GM18511 (cell line): ENCODE results near the gene HNRNPC.
"Not testable (repeated sequence)": the region's sequence is repeated elsewhere in the genome, so short reads cannot be mapped to it uniquely, and the experiment has no call there.

Experiments used
- ATAC-seq: cut with Tn5 transposase; IDR thresholded peaks from one replicate; pipeline ENCODE4 v1.9.1; 2021; ENCODE audit warnings: mild to moderate bottlenecking, moderate library complexity; ENCODE audit not compliant: unreplicated experiment

The HNRNPC gene

GRCh38 chr14:21213652-21214051 lies 55.6 kb downstream of the HNRNPC start:
- ATAC-seq: no peak

GRCh38 chr14:21212824-21213223 lies 56.4 kb downstream of the HNRNPC start:
- ATAC-seq: not testable (repeated sequence)

GRCh38 chr14:21211509-21211908 lies 57.7 kb downstream of the HNRNPC start:
- no peak for ATAC-seq

GRCh38 chr14:21210023-21210422 lies 59.2 kb downstream of the HNRNPC start:
- no peak for ATAC-seq

- no peak for ATAC-seq
These were observed 60.1 kb downstream of the HNRNPC start for GRCh38 chr14:21209185-21209584.

- ATAC-seq: no peak
These were observed 60.7 kb downstream of the HNRNPC start for GRCh38 chr14:21208554-21208953.

GRCh38 chr14:21206753-21207684 lies 62.2 kb downstream of the HNRNPC start:
- no peak for ATAC-seq

GRCh38 chr14:21205678-21206581 lies 63.3 kb downstream of the HNRNPC start:
- no peak for ATAC-seq

- no peak for ATAC-seq
These were observed 64.1 kb downstream of the HNRNPC start for GRCh38 chr14:21205026-21205677.

- ATAC-seq: no peak
These were observed 64.8 kb downstream of the HNRNPC start for GRCh38 chr14:21204167-21205025.

- no peak for ATAC-seq
These were observed 65.6 kb downstream of the HNRNPC start for GRCh38 chr14:21203470-21204166.

GRCh38 chr14:21202463-21203358 lies 66.5 kb downstream of the HNRNPC start:
- ATAC-seq: no peak

- no peak for ATAC-seq
These were observed 67.3 kb downstream of the HNRNPC start for GRCh38 chr14:21201732-21202462.

- ATAC-seq: no peak
These were observed 68.3 kb downstream of the HNRNPC start for GRCh38 chr14:21200752-21201461.

GRCh38 chr14:21199611-21200560 lies 69.4 kb downstream of the HNRNPC start:
- ATAC-seq: no peak
